HepG2 (cell line): ENCODE measurements around the gene SMIM9. TPM values are rescaled to one million over a fixed set of nuclear protein-coding genes. Genes with fewer than 3 reads are reported as not detected.
A peak's percentile ranks its signal among the peaks of the same experiment; 100 is the strongest.

ENCODE experiments used
- DPF2 ChIP-seq: sonication (generic); formaldehyde crosslinking; IDR thresholded peaks from 2 replicates; pipeline ENCODE4 v1.4.0; 2020; ENCODE audit warnings: mild to moderate bottlenecking, low read depth, missing genetic modification reagents, borderline replicate concordance
- EEA1 ChIP-seq: sonication (generic); formaldehyde crosslinking; IDR thresholded peaks from 2 replicates; pipeline ENCODE4 v1.5.1; 2020; ENCODE audit warnings: mild to moderate bottlenecking, missing genetic modification reagents, borderline replicate concordance
- HES4 ChIP-seq: sonication (generic); formaldehyde crosslinking; IDR thresholded peaks from 2 replicates; pipeline ENCODE4 v1.9.0; 2021; ENCODE audit warnings: mild to moderate bottlenecking, missing genetic modification reagents, borderline replicate concordance
- ISX ChIP-seq: sonication (generic); formaldehyde crosslinking; conservative IDR thresholded peaks from 2 replicates; pipeline ENCODE4 v1.5.0; 2020; ENCODE audit warnings: missing genetic modification reagents
- MIER3 ChIP-seq: IDR thresholded peaks from 2 replicates; pipeline ENCODE4 v1.6.1; 2016; ENCODE audit warnings: missing compliant biosample characterization, borderline replicate concordance
- RARA ChIP-seq: IDR thresholded peaks from 2 replicates; pipeline ENCODE4 v1.6.1; 2016; ENCODE audit warnings: missing genetic modification reagents, missing compliant biosample characterization
- SALL2 ChIP-seq: sonication (generic); formaldehyde crosslinking; IDR thresholded peaks from 2 replicates; pipeline ENCODE4 v1.8.1; 2023; ENCODE audit warnings: mild to moderate bottlenecking, missing genetic modification reagents, inconsistent platforms
- ZNF101 ChIP-seq: sonication (generic); formaldehyde crosslinking; IDR thresholded peaks from 2 replicates; pipeline ENCODE4 v1.4.0; 2020; ENCODE audit warnings: mild to moderate bottlenecking, low read depth, missing genetic modification reagents, borderline replicate concordance
- ZNF781 ChIP-seq: sonication (generic); formaldehyde crosslinking; IDR thresholded peaks from 2 replicates; pipeline ENCODE4 v1.5.1; 2020; ENCODE audit warnings: borderline replicate concordance, mild to moderate bottlenecking, missing genetic modification reagents; ENCODE audit errors: not compliant biosample characterization
- ZNF782 ChIP-seq: sonication (generic); formaldehyde crosslinking; IDR thresholded peaks from 2 replicates; pipeline ENCODE4 v1.4.0; 2020; ENCODE audit warnings: missing genetic modification reagents, mild to moderate bottlenecking, borderline replicate concordance
- polyA plus RNA-seq, 8 experiments: library from polyadenylated mRNA; depleted of rRNA in 3 of 8; stranded (reverse) in 7 of 8; unstranded in 1 of 8; fragments of >200 nt; fragmentation: Illumina TruSeq in 4 of 8; extraction: Trizol in 4 of 8; gene quantifications; 2 replicates each; pipeline versions ENCODE4 v1.2.1 to v1.2.3, GENCODE V29; 2011 to 2016; ENCODE audit warnings: low read depth in 4 of 8, missing spikeins in 1 of 8, mixed read lengths in 1 of 8; ENCODE audit not compliant: insufficient read depth in 1 of 8
- total RNA-seq, 5 experiments: library from RNA; depleted of rRNA; stranded (reverse); fragments of >200 nt; fragmentation: Illumina TruSeq; extraction: Trizol; gene quantifications; 2 replicates each; pipeline ENCODE4 v1.2.3, GENCODE V29; 2016; ENCODE audit warnings: low read depth in 1 of 5
- TF ChIP-seq, protein P1 (sequence below): sonication (generic); formaldehyde crosslinking; IDR thresholded peaks from 2 replicates; pipeline ENCODE4 v1.4.0; 2020; ENCODE audit warnings: mild to moderate bottlenecking, missing genetic modification reagents
- TF ChIP-seq, protein P2 (sequence below): IDR thresholded peaks from 2 replicates; pipeline ENCODE4 v1.6.1; 2012; ENCODE audit warnings: low read depth, low read length, improper control_type of control experiment
- TF ChIP-seq, protein P3 (sequence below): sonication (generic); formaldehyde crosslinking; IDR thresholded peaks from 2 replicates; pipeline ENCODE4 v1.4.0; 2020; ENCODE audit warnings: missing genetic modification reagents
- TF ChIP-seq, protein P4 (sequence below), 2 experiments: sonication (generic) in 1 of 2; formaldehyde crosslinking in 1 of 2; IDR thresholded peaks; 2 replicates each; pipeline versions ENCODE4 v1.4.0 to v1.6.1; 2016 to 2020; ENCODE audit warnings: borderline replicate concordance in 1 of 2, low read depth in 1 of 2, mild to moderate bottlenecking in 1 of 2, missing genetic modification reagents in 1 of 2

The SMIM9 gene
- total and polyA plus RNA-seq, 2 of the 13 experiments (the other 11 are each of a cell fraction or from before 2014, with no cell fraction given) = not detected

DNA sequence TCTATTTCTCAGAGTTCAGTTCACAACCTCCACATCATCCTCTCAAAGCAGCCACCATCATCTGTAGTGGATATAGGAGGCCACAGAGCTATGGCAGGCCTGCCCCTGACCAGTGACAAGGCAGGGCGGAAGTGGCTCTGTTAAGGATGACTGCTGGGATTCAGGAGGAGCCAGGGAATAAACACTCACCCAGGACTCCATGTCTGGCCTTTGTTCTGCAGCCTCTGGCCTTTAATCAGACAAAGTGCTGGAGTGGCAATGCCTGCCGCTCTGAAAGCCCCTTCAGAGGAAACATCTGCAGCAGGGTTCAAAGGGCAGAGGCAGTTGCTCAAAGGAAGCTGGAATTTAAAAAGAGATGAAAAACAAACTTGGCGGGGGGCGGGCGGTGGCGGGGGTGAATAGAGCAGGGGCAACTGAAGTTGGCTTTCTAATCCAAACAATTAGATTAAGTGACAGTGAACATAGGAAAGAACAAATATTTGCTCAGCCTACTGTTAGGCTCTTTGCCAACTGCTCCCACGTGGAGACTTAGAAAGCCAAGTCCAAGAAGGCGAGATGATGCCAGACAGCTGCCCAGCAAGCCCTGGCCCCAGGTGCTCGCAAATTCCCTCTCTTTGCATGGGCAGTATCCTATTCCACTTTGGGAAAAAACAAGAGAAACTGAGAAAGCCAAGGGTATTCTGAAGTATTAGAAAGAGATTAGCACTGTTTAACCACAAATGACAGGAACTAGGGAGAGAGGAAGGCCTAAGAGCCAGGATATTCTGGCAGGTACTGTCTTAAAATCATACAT, 34.7 kb downstream of the SMIM9 start (continued):
- TF ChIP-seq, protein P1, sequence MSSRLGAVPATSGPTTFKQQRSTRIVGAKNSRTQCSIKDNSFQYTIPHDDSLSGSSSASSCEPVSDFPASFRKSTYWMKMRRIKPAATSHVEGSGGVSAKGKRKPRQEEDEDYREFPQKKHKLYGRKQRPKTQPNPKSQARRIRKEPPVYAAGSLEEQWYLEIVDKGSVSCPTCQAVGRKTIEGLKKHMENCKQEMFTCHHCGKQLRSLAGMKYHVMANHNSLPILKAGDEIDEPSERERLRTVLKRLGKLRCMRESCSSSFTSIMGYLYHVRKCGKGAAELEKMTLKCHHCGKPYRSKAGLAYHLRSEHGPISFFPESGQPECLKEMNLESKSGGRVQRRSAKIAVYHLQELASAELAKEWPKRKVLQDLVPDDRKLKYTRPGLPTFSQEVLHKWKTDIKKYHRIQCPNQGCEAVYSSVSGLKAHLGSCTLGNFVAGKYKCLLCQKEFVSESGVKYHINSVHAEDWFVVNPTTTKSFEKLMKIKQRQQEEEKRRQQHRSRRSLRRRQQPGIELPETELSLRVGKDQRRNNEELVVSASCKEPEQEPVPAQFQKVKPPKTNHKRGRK (CRISPR knock-in tag) = no peak
- no peak for TF ChIP-seq MIER3 (CRISPR knock-in tag)
- no peak for TF ChIP-seq ISX (CRISPR knock-in tag)
- no peak for TF ChIP-seq ZNF782 (CRISPR knock-in tag)
- TF ChIP-seq DPF2 (CRISPR knock-in tag) = 0 out of 2 replicates have a peak, but pooled peaks have one; percentile 31
- no peak for TF ChIP-seq HES4 (CRISPR knock-in tag)
- TF ChIP-seq, protein P2, sequence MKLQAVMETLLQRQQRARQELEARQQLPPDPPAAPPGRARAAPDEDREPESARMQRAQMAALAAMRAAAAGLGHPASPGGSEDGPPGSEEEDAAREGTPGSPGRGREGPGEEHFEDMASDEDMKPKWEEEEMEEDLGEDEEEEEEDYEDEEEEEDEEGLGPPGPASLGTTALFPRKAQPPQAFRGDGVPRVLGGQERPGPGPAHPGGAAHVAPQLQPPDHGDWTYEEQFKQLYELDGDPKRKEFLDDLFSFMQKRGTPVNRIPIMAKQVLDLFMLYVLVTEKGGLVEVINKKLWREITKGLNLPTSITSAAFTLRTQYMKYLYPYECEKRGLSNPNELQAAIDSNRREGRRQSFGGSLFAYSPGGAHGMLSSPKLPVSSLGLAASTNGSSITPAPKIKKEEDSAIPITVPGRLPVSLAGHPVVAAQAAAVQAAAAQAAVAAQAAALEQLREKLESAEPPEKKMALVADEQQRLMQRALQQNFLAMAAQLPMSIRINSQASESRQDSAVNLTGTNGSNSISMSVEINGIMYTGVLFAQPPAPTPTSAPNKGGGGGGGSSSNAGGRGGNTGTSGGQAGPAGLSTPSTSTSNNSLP = no peak
- TF ChIP-seq RARA = peak; percentile 67
- TF ChIP-seq, protein P3, sequence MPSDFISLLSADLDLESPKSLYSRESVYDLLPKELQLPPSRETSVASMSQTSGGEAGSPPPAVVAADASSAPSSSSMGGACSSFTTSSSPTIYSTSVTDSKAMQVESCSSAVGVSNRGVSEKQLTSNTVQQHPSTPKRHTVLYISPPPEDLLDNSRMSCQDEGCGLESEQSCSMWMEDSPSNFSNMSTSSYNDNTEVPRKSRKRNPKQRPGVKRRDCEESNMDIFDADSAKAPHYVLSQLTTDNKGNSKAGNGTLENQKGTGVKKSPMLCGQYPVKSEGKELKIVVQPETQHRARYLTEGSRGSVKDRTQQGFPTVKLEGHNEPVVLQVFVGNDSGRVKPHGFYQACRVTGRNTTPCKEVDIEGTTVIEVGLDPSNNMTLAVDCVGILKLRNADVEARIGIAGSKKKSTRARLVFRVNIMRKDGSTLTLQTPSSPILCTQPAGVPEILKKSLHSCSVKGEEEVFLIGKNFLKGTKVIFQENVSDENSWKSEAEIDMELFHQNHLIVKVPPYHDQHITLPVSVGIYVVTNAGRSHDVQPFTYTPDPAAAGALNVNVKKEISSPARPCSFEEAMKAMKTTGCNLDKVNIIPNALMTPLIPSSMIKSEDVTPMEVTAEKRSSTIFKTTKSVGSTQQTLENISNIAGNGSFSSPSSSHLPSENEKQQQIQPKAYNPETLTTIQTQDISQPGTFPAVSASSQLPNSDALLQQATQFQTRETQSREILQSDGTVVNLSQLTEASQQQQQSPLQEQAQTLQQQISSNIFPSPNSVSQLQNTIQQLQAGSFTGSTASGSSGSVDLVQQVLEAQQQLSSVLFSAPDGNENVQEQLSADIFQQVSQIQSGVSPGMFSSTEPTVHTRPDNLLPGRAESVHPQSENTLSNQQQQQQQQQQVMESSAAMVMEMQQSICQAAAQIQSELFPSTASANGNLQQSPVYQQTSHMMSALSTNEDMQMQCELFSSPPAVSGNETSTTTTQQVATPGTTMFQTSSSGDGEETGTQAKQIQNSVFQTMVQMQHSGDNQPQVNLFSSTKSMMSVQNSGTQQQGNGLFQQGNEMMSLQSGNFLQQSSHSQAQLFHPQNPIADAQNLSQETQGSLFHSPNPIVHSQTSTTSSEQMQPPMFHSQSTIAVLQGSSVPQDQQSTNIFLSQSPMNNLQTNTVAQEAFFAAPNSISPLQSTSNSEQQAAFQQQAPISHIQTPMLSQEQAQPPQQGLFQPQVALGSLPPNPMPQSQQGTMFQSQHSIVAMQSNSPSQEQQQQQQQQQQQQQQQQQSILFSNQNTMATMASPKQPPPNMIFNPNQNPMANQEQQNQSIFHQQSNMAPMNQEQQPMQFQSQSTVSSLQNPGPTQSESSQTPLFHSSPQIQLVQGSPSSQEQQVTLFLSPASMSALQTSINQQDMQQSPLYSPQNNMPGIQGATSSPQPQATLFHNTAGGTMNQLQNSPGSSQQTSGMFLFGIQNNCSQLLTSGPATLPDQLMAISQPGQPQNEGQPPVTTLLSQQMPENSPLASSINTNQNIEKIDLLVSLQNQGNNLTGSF (CRISPR knock-in tag) = no peak
- TF ChIP-seq SALL2 (CRISPR knock-in tag) = no peak
- no peak for TF ChIP-seq ZNF781 (CRISPR knock-in tag)
- no peak for TF ChIP-seq ZNF101 (CRISPR knock-in tag)
- no peak for TF ChIP-seq EEA1 (CRISPR knock-in tag)
- TF ChIP-seq, protein P4, sequence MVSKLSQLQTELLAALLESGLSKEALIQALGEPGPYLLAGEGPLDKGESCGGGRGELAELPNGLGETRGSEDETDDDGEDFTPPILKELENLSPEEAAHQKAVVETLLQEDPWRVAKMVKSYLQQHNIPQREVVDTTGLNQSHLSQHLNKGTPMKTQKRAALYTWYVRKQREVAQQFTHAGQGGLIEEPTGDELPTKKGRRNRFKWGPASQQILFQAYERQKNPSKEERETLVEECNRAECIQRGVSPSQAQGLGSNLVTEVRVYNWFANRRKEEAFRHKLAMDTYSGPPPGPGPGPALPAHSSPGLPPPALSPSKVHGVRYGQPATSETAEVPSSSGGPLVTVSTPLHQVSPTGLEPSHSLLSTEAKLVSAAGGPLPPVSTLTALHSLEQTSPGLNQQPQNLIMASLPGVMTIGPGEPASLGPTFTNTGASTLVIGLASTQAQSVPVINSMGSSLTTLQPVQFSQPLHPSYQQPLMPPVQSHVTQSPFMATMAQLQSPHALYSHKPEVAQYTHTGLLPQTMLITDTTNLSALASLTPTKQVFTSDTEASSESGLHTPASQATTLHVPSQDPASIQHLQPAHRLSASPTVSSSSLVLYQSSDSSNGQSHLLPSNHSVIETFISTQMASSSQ (IDR thresholded peaks at IDR 0.05; ENCODE audit: low read depth) = 0 out of 2 replicates have a peak, but pooled peaks have one; percentile 10
- TF ChIP-seq, protein P4 (CRISPR knock-in tag; IDR thresholded peaks at IDR 0.05; ENCODE audit: borderline replicate concordance) = no peak
